HEK293 (cell line): Measurements from ENCODE around the gene DNAAF5.

Experiments used
- CTCF ChIA-PET: fragments of 350-600 bp; formaldehyde crosslinking; extraction: SDS; loops from one replicate; lab custom pipeline; 2021; ENCODE audit warnings: antibody characterized with exemption; lab: Yijun Ruan, JAX
- POLR2A ChIA-PET: fragments of 300-600 bp; formaldehyde crosslinking; extraction: SDS; loops from one replicate; lab custom pipeline; 2020; ENCODE audit warnings: antibody characterized with exemption, inconsistent platforms; lab: Yijun Ruan, JAX
- H3K27ac ChIP-seq: fragments of 200-500 bp; sonication (Bioruptor generic); 2 replicates; pipeline ENCODE4 v1.5.1; 2014; ENCODE audit warnings: low read depth, low read length, control low read depth, inconsistent platforms; ENCODE audit errors: extremely low read depth
- H3K36me3 ChIP-seq, 2 experiments: fragments of 200-500 bp in 1 of 2; sonication (Bioruptor generic) in 1 of 2; 1 replicate in 1 of 2; 2 replicates in 1 of 2; pipeline ENCODE4 v1.5.1; 2014 to 2017; ENCODE audit warnings: inconsistent platforms in 2 of 2, low read length in 2 of 2; ENCODE audit not compliant: control insufficient read depth in 2 of 2, insufficient read depth in 1 of 2
- H3K4me1 ChIP-seq: fragments of 200-500 bp; sonication (Bioruptor generic); 2 replicates; pipeline ENCODE4 v1.5.1; 2014; ENCODE audit warnings: mild to moderate bottlenecking, low read length, inconsistent platforms; ENCODE audit not compliant: control insufficient read depth, insufficient read depth
- H3K4me3 ChIP-seq: 2 replicates; pipeline ENCODE4 v1.5.1; 2011; ENCODE audit warnings: low read depth, mild to moderate bottlenecking, control low read depth, low read length, moderate library complexity
- H3K9me3 ChIP-seq: fragments of 200-500 bp; sonication (Bioruptor generic); 2 replicates; pipeline ENCODE4 v1.5.1; 2014; ENCODE audit warnings: low read depth, low read length, inconsistent platforms; ENCODE audit not compliant: control insufficient read depth, insufficient read depth
- EGR2 ChIP-seq: fragments of 450-650 bp; formaldehyde crosslinking; IDR thresholded peaks from 2 replicates; pipeline ENCODE4 v1.5.1; 2016; ENCODE audit warnings: low read depth, missing biosample characterization, missing genetic modification characterization
- KLF17 ChIP-seq: fragments of 450-650 bp; formaldehyde crosslinking; IDR thresholded peaks from 2 replicates; pipeline ENCODE4 v1.5.1; 2016; ENCODE audit warnings: missing biosample characterization, missing genetic modification characterization
- PATZ1 ChIP-seq: fragments of 450-650 bp; formaldehyde crosslinking; IDR thresholded peaks from 2 replicates; pipeline ENCODE4 v1.5.1; 2016; ENCODE audit warnings: missing biosample characterization, missing genetic modification characterization
- RBAK ChIP-seq: fragments of 450-650 bp; formaldehyde crosslinking; IDR thresholded peaks from 2 replicates; pipeline ENCODE4 v1.5.1; 2016; ENCODE audit warnings: missing biosample characterization, missing genetic modification characterization
- SCRT2 ChIP-seq: fragments of 450-650 bp; formaldehyde crosslinking; IDR thresholded peaks from 2 replicates; pipeline ENCODE4 v1.5.1; 2016; ENCODE audit warnings: missing biosample characterization, missing genetic modification characterization
- WT1 ChIP-seq: fragments of 450-650 bp; formaldehyde crosslinking; IDR thresholded peaks from 2 replicates; pipeline ENCODE4 v1.5.1; 2016; ENCODE audit warnings: missing biosample characterization, missing genetic modification characterization
- ZBTB6 ChIP-seq: fragments of 450-650 bp; formaldehyde crosslinking; IDR thresholded peaks from 2 replicates; pipeline ENCODE4 v1.5.1; 2017; ENCODE audit warnings: missing biosample characterization, missing genetic modification characterization
- ZNF184 ChIP-seq: fragments of 450-650 bp; IDR thresholded peaks from 2 replicates; pipeline ENCODE4 v1.5.1; 2018; ENCODE audit warnings: missing biosample characterization, mild to moderate bottlenecking, missing genetic modification characterization
- ZNF24 ChIP-seq: fragments of 450-650 bp; formaldehyde crosslinking; IDR thresholded peaks from 2 replicates; pipeline ENCODE4 v1.5.1; 2016; ENCODE audit warnings: missing biosample characterization, missing genetic modification characterization
- ZNF473 ChIP-seq: fragments of 450-650 bp; formaldehyde crosslinking; IDR thresholded peaks from 2 replicates; pipeline ENCODE4 v1.5.1; 2017; ENCODE audit warnings: missing biosample characterization, missing genetic modification characterization
- ZNF48 ChIP-seq: fragments of 450-650 bp; formaldehyde crosslinking; IDR thresholded peaks from 2 replicates; pipeline ENCODE4 v1.5.1; 2016; ENCODE audit warnings: missing biosample characterization, missing genetic modification characterization
- ZNF510 ChIP-seq: fragments of 450-650 bp; formaldehyde crosslinking; IDR thresholded peaks from 2 replicates; pipeline ENCODE4 v1.5.1; 2018; ENCODE audit warnings: mild to moderate bottlenecking, missing genetic modification characterization, missing biosample characterization; ENCODE audit not compliant: insufficient replicate concordance
- ZNF555 ChIP-seq: fragments of 450-650 bp; formaldehyde crosslinking; conservative IDR thresholded peaks from 2 replicates; pipeline ENCODE4 v1.5.1; 2017; ENCODE audit warnings: missing biosample characterization, mild to moderate bottlenecking, missing genetic modification characterization, inconsistent platforms
- ZNF670 ChIP-seq: fragments of 450-650 bp; formaldehyde crosslinking; IDR thresholded peaks from 2 replicates; pipeline ENCODE4 v1.5.1; 2016; ENCODE audit warnings: missing biosample characterization, missing genetic modification characterization, low read depth
- ZSCAN4 ChIP-seq: fragments of 450-650 bp; formaldehyde crosslinking; IDR thresholded peaks from 2 replicates; pipeline ENCODE4 v1.5.1; 2017; ENCODE audit warnings: missing biosample characterization, missing genetic modification characterization

Gene DNAAF5

GRCh38 chr7:691361-692045, 35.0 kb upstream of the DNAAF5 start:
- CTCF ChIA-PET, result no interaction called here
- TF ChIP-seq ZNF48 (tag by site-specific recombination) (no peak), ZSCAN4 (tag by site-specific recombination) (no peak), ZNF510 (tag by site-specific recombination) (no peak), EGR2 (tag by site-specific recombination) (no peak), ZNF555 (tag by site-specific recombination) (no peak)
- Histone ChIP-seq H3K36me3 (no peaks in the 10 kb centered on the region), H3K4me1 (no peaks in the 10 kb centered on the region), H3K27ac (no peak overlapping the region), H3K9me3 (no peaks in the 10 kb centered on the region; the same call in 1 of the 2 replicates), H3K4me3 (no peak overlapping the region)
- POLR2A ChIA-PET, result no interaction called here

- ChIA-PET POLR2A (interaction anchor here (0.6 kb wide), 1 partner anchor 32 kb away, joined by 3 read pairs; no protein-coding TSS in a partner anchor), CTCF (no interaction called here)
- Histone ChIP-seq H3K36me3 (peaks cover 0 to under 1% of the 10 kb centered on the region in 2 experiments; a peak in 1 of 3 replicates), H3K4me3 (no peak overlapping the region), H3K27ac (no peak overlapping the region), H3K9me3 (no peaks in the 10 kb centered on the region), H3K4me1 (no peaks in the 10 kb centered on the region)
- TF ChIP-seq ZNF670 (tag by site-specific recombination), result no peak
- no peak for TF ChIP-seq ZNF510 (tag by site-specific recombination)
- no peak for TF ChIP-seq ZNF473 (tag by site-specific recombination)
- TF ChIP-seq ZSCAN4 (tag by site-specific recombination), result no peak
- TF ChIP-seq RBAK (tag by site-specific recombination), result no peak
- TF ChIP-seq PATZ1 (tag by site-specific recombination), result no peak
- TF ChIP-seq ZNF48 (tag by site-specific recombination), result no peak
- TF ChIP-seq KLF17, result no peak
- TF ChIP-seq ZNF24, result no peak
- TF ChIP-seq ZNF184 (tag by site-specific recombination), result no peak
- TF ChIP-seq ZBTB6 (tag by site-specific recombination), result no peak
- no peak for TF ChIP-seq WT1 (tag by site-specific recombination)
- no peak for TF ChIP-seq SCRT2
Measured at GRCh38 chr7:693280-693679, 33.2 kb upstream of the DNAAF5 start.
